ENCODE measurements around the gene METTL13.

- TF ChIP-seq FOXM1 (IDR thresholded peaks at IDR 0.05; ENCODE audit: borderline replicate concordance) (no peak), ZNF384 (IDR thresholded peaks at IDR 0.05) (no peak), BHLHE40 (IDR thresholded peaks at IDR 0.05; ENCODE audit: borderline replicate concordance) (no peak), FOXA1 (IDR thresholded peaks at IDR 0.05) (no peak), HDGF (IDR thresholded peaks at IDR 0.05; ENCODE audit: borderline replicate concordance) (no peak)
These were observed 22.1 kb downstream of the METTL13 start for GRCh38 chr1:171803461-171804022.
